T-helper 22 cell (primary cell): ENCODE results near the gene SYT7.
"Not testable (repeated sequence)": the region's sequence is repeated elsewhere in the genome, so short reads cannot be mapped to it uniquely, and the experiment has no call there.

Experiments
- DNase-seq: peaks from one replicate; pipeline ENCODE4 v3.0.0-alpha.2; 2020; ENCODE audit warnings: low read depth

Gene SYT7

DNA sequence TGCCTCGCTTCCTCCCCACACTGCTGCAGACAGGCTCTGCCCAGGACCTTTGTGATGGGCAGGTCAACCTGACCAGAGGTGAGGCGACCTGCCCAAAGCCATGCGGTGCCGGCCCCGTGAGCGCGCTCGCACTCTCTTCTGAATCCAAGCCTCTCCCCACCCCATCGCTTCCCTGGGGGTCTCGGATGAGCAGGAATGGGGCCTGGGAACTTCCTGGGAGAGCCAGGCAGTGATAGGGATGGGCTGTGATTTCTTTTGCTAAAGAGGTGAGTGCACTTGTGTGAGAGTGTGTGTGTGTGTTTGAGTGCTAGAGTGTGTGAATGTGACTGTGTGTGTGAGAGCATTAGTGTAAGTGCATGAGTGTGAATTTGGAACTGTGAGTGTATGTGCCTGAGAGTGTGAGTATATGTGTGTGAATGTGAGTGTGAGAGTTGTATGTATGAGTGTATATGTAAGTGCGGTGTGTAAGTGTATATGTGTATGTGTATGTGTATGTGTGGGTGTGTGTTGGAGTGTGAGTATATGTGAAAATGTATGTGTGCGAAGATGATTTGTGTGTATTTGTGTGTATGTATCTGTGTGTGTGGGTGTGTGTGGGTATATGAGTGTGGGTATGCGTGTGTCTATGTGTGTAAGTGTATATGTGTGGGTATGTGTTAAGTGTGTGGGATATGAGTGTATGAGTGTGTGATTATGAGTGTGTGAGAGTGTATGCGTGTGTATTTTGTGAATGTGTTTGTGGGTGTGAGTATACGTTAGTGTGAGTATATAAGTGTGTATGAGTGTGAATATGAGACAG is 84.1 kb downstream of the SYT7 start:
- no peak for DNase-seq

DNA sequence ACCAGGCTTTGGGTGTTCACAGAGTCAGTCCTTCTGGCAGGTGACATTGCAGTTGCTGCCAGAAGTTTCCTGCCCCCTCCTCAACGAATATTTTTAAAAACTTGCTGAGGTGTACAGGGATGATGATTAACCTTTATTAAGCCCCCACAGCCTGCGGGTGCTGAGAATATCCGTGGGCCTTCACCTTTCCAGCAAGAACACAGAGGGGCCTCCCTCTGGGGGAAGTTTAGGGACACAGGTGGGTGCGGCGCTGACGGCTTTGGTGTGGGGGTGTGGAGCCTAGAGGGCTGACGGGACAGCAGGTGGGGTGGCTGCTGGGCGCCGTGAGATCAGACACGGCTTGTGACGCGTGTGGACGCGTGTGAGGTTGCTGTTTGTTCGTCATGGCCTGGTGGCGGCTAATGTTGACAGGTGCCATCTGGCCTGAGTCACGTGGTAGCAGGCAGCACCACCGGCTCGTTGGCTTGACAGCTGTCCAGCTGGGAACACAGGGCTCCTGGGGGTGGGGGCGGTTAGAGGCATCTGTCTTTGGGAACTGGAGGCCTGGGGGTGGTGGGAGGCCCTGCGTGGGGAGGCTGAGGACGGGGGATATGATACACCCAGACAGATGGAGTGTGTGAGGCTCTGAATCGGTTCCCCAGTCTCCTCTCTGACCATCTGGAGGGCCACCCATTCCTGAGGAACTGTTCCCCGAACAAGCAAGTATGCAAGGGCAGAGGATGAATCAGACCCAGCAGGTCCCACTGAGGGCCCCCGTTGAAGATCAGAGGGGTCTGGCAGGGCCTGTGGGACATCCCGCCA is 84.9 kb downstream of the SYT7 start:
- DNase-seq, result no peak

DNA sequence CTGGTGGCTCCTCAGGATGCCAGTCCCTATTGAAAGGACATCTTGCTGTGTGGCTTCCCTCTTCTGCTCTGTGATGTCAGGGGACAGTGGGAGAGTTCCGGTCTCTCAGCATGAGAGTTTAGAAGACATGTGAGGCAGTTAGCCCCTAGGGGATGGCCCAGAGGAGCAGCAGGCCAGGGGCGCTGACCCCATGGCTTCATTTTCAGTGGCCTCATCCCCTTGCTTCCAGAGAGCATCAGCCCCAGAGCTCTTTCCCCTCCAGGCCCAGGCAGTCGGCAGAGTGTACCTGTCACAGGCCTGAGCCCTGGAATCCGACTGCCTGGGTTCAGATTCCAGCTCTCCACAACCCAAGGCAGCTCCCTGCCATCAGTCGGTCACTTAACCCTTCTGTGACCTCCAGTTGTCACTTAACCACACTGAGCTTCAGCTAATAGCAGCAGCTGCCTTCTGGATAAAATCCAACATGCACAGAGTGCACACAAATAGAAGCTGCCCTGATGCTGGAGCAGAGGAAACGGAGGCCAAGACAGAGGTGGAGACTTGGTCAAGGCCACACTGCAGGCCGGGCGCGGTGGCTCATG is 86.4 kb downstream of the SYT7 start:
- DNase-seq, result no peak

DNA sequence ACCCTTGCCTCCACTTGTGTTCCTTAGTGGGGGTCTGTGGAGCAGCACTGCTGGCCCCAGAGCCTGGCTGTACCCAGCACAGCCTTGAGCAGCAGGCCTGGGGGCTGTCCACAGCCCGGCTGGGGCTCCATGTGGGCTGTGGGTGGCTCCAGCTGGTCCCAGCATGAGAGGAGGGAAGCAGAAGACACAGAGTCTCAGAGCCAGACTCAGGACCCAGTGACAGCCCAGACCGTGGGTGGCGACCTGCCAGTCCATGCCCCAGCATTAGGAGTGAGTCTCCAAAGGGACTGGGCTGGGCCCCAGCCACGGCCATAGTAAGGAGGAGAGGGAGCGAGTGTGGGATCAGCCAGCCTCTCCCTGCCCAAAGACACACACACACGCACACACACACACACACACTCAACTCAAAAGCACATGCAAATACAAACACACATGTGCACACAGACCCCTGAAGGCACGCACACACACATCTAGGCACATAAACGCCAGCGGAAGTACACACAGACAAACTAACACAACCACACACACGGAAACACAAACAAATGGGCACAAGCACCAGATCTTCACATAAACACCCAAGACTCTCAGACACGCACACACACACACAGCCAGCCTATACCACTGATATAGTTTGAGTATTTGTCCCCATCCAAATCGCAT is 89.0 kb downstream of the SYT7 start:
- no peak for DNase-seq

DNA sequence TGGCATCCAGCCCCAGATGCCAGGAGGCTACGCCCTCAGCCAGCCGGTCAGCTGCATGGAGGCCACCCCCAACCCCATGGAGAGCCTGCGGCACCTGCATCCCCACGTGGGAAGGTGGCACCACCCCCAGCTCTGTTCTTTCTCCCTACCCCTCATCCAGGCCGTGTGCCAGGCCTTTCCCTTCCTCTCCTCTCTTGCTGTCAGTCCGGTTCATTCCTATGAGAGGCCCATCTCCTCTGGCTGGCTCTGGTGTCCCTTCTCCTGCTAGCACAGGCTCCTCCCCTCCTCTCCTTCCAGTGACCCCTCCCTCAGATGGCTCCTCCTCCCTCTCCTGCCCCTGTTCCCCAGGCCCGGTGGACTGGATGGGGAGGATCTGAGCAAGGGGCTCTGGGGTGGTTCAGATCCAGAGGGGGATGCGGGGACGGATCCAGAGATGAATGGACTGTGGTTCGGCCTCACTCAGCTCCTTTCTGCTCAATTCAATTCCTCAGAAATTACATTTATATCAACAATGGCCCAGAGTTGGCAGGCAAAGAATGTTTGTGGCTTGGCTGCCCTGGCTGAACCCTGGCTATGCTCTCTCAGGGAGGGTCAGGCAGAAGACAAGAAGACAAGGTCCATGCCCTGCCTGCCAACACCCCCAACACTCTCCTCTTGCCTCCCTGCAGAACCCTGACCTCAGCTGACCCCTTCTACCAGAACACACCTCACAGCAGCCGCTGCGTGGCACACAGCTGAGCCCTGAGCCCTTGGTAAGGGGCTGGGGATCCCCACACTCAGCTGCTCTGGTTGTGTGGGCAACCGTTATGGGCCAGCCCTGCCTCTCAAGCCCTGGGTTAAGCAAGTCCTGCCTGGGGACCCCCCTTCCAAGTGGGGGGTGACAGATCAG is 90.8 kb downstream of the SYT7 start:
- DNase-seq, result no peak

DNA sequence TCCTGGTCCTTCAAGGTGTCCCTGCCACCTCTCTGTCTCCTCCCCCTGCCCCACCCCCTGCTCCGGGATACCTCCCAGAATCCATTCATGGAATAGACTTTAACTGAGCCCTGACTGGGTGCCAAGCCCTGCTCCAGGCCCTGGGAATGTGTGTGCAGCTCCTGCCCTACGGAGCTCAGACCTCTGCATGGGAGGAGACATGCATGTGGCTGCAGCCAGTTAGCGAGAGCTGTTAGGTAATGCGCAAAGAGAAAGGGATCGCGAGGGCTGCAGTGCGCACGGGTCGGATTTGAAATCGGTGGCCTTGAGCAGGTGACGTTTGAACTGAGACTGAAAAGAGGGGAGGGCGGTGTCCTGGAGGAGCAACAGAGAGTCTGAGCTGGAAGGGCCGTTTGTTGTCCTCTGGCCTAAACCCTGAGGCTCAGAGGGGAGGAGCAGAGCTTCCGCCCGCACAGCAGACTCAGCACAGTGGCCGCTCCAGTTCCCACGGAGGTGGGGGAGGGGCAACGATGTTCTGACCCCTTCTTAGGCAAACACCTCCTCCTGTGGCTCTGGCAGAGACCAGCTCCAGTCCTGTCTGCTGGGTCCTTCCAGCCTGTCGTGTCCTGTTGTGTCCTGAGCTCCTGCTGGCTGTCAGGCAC is 92.1 kb downstream of the SYT7 start:
- DNase-seq, result no peak

DNA sequence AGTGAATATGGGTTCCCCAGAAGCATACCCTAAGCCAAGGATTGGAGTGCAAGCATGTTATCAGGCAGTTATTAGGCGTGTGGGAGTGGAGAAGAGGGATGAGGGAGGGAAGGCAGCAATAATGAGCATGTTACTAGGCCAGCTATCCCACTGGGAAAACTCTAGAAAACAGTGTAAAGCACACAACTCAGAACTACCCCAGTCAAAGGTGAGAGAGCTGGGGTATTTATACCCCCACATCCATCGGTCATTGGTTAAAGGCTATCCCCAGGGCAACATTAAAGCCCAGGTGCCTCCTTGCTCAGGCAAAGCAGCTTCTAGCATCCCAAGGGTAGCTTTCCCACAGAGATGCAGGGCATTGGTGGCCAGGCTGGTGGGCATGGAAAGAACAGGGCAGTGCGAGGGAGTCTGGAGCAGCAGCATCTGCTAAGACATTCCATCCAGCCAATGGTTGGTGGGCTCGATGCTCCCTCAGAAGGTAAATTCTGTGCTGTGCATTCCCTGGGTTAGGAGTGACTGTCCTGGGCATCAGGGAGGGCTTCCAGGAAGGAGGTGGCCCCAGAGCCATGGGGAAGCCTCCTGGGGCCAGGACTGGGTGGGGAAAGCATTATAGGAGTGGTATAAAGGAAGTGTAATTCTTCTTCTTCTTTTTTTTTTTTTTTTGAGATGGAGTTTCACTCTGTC is 93.4 kb downstream of the SYT7 start:
- DNase-seq, result no peak

DNA sequence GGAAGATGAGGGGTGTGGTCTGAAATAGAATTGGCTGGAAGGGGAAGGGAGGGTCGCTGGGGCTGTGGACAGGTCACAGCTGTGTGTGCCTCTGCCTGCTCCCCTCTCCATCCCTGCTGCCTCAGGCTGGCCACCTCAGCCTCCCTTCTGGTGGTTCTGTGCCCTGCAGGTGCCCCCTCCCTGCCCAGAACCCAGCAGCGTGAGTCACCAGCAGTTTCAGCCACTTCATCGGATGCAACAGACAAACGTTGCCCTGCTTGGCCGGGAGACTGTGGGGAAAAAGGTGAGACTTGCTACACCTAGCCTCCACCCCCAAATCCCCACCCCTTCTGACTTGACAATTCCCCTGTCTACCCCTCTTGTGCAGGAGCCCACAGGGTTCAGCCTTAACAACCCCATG is 94.1 kb downstream of the SYT7 start:
- no peak for DNase-seq

DNA sequence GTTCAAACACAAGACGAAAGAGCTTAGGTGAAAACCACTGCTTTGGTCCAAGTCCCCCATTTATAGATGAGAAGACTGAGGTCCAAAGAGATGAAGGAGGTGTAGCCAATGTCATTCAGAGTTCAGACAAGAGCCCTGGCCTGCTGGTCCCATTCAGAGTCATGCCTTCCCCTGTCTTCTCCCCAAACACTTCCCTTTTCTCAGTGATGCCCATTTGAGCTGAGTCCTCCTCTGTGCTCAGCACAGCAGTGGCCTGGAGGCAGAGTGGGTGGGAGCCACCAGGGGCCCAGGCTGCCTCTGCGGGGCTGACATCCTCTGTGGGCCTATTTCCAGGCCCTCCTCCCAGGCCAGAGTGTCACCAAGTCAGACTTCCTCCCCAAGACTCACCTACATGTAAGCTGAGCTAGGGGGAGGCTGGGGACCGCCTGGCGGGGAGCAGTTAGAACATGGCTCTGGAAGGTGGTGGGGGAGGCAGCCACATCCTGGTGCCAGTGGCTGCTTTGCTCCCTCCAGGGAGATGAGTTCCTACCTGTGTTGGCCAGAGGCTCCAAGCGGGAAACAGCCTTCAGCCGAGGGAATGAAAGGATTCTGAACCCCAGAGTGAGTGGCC is 94.8 kb downstream of the SYT7 start:
- DNase-seq, result no peak

DNA sequence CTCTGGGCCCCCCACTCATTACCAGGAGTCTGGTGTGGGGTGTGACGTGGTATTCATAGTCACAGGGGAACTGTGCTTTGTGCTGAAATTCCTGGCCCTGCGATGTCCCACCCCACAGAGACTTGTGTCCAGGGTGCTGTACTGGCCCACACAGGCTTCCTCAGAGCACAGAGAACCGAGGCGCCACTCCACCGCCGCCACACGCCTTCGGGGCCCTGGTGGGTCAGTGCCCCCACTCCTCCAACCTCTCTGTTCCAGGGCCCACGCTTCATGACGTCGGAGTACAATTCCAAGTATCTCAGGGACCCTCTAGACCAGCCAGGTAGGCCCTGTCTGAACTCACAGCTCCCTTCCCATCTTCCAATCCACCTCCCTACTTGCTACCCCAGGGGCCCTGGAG is 95.8 kb downstream of the SYT7 start:
- DNase-seq, result no peak

DNA sequence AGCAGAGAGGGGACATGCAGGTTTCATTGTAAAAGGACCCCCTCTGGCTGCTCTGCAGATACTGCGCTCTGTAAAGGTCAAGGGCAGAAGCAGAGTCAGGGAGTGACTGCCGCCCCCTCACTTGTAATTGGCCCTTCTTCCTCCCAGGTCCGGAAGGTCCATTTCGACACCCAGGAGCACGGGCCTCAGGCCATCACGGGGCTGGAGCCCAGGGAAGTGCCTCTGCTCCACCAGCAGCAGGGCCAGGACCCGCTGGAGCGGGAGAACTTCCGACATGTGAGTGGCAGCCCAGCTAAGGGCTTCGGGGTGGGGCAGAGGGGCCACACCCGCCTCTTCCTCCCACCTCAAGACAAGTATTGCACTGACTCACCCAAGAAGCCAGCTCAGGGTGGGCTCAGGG is 96.3 kb downstream of the SYT7 start:
- no peak for DNase-seq

DNA sequence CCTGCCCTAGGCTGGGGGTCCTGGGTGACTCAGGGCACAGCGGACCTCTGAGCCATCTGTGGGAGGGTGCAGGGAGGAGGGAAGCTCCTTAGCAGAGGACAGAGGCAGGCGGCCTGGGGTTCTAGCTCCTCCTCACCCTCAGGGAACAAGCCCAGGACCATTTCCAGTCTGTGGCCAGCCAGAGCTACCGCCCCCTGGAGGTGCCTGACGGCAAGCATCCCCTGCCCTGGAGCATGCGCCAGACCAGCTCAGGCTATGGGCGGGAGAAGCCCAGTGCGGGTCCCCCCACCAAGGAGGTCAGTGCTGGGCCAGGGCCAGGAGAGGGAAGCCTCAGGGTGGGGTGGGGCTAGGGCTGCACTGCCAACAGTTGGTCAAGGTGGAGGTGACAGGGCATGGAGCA is 98.4 kb downstream of the SYT7 start:
- no peak for DNase-seq

DNA sequence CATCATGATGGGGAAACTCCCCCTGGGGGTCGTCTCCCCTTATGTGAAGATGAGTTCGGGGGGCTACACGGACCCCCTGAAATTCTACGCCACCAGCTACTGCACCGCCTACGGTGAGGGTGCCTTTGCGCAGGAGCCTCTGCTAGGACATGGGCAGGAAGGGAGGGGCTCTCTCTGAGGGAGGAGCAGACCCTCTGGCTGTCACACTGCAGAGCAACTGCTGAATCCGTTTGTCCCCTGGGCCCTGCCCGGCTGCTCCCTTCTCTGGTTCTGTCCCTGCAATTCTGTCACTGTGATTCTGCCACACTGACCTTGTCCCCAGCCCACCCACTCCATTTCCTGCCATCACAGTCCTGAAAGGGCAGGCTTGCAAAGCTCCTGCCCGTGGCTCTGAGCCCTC is 99.1 kb downstream of the SYT7 start:
- no peak for DNase-seq

DNA sequence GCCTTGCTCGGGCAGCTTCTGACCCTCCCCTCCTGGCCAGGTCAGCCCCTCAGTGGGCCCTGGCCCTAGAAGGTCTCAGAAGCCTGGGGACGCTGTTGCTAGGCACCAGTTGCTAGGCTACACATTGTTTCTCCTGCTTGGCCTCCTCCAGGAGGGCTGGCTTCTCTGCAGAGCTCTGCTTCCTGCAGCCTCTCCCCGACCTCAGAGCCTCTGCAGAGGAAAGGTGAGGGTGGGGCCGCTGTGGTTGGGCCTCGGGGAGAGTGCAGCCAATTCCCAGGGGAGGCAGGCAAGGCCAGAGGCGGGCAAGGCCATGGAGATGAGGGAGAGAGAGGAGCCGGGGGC is 99.9 kb downstream of the SYT7 start:
- DNase-seq, result no peak

DNA sequence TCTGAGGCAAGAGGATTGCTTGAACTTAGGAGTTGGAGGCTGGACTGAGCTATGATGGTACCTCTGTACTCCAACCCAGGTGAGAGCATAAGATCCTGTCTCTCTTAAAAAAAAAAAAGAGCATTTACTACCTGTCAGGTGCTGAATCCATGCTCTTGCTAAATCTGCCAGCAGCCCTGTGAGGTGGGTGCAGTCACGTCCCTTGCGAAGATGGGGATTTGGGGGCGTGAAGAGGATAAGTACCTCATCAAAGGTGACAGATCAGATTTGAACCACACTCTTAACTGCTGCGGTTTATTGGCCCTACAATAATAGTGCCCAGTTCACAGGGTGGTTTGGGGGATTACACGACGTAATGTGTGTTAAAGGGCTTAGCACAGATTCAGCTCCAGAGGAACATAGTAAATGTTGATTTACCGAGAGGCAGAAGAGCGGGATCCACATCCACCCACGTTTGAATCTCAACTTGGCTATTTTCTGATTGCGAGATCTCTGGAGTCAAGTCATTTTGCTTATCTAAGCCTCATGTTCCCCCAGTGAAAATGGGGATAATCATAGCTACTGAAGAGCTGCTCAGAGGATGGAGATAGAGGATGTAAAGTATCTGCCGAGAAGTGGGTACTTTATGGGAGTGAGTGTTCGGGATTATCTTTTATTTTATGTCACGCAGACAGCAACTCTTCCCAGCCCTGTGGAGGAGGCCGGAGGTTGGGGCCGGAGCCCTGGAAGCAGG is 100.4 kb downstream of the SYT7 start:
- no peak for DNase-seq

DNA sequence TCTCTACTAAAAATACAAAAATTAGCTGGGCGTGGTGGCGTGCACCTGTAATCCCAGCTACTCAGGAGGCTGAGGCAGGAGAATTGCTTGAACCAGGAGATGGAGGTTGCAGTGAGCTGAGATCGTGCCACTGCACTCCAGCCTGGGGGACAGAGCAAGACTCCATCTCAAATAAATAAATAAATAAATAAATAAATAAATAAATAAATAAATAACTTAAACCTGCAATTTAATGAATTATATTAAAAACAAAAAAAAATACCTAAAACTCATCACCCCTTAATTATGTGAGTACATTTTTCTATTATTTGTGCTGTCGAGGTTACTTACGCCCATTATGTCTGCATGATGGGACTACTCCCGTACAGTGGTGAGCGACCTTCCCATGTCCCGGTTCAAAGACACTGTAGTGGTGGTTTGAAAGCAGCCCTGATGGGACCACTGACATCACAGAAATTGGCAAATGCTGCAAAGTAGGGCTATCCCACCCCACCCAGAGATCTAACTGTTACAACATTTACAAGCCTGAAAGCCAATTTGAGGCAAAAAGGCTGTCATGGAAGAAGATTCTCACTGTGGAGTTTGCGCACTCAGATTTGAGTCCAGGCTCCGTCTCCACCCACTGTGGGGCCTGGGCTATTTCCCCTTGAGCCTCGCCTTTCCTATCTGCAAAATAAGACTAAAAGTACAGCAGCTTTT is 101.4 kb downstream of the SYT7 start:
- DNase-seq, result not testable (repeated sequence)

DNA sequence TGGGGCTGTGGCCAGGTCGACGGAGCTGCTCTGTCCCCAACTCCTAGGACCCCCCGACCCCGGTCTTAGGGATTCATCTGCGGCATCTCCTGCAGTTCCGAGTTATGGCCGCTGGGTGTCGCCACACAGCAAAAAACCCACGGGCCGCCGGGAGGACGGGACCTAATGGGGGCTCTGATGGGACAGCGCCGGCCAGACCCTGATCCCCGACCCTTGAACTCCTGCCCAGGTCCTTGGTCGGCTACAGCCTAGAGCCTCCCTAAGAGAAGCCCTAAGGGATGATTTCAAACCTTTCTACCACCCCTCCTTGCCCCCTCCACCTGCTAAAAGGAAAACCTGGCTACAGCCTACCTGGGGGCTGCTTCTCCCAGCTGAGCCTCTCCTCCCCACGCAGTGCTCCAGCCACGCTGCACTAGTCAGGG is 103.1 kb downstream of the SYT7 start:
- DNase-seq, result no peak

DNA sequence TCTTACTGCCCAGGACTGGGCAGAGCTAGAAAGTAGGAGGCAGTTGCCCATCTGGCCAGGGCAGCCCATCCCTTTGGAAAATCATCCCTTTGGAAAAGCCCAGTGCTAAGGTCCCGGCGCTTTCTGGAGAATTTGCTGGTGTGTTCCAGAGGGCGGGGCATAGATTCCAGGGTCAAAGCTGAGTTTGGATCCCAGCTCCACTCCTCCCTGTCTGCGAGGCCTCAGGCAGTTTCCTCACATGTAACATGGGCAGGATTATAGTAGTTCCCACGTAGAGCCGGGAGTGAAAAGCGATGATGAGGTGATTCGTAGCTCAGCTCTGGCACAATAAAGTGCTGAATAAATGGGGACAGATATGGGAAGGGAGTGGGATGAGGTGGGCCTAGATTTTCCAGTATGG is 103.8 kb downstream of the SYT7 start:
- DNase-seq, result no peak

DNA sequence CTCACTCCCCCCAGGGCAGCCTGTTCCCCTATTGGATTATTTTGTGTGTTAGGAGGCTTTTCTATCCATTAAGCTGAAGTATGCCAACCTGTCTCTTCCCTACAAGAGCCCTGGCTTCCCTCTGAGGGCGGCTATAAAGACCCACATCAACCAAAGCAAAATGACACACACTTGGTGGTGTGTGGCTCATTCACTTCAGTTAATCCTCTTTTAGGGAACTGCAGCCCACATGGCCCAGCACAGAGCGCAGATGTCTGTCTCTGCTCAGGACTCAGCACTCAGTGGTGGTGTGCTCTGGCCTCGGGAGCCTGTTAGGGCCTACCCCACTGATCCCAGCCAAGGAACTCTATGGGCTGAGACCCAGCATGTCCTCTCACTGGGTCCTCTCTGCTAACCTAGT is 104.5 kb downstream of the SYT7 start:
- DNase-seq, result no peak
